ENCODE data around the gene BLMH.

Gene BLMH

DNA sequence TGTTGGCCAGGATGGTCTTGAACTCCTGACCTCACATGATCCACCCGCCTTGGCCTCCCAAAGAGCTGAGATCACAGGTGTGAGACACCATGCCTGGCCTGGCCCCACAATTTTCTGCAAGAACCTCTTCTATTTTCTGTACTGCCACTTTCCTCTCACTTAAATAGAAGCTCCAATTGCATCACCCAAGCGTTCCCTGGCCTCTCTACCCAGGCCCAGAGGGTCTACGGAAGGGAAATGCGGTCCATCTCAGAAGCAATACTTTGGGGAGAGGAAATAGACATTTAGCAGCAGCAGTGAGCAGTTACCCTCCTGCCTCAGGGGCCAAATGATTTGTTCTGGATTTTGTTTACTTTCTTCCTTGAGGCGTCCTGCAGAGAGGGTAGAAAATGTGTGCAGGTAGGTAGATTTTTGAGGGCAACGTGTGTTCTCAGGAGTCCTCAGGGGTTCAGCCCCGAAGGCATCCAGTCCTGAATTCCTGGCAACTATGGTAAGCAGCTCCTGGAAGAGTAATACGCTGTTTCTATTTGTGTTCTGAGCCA is 67.3 kb downstream of the BLMH start:
- Histone ChIP-seq H3K9ac (ENCODE audit: low read length in 5 of 5) (no peak overlapping the region), H3K27ac (ENCODE audit: low read depth, low read length) (no peak overlapping the region), H3K9me3 (ENCODE audit: control insufficient read depth in 5 of 5, low read length in 5 of 5) (no peaks in the 10 kb centered on the region), H3K27me3 (ENCODE audit: control insufficient read depth in 5 of 5, insufficient read depth in 4 of 5, low read length in 5 of 5) (peaks cover 0 to 10% (median 0%) of the 10 kb centered on the region in 5 donors), H3K4me1 (ENCODE audit: control insufficient read depth in 5 of 5, insufficient read depth in 5 of 5, low read length in 5 of 5) (peaks cover 0 to 9% (median 8%) of the 10 kb centered on the region in 5 donors), H3K36me3 (ENCODE audit: control insufficient read depth in 5 of 5, insufficient read depth in 5 of 5, low read length in 5 of 5) (no peaks in the 10 kb centered on the region), H3K4me3 (ENCODE audit: low read depth in 1 of 5, low read length in 5 of 5) (no peak overlapping the region)

- peaks cover 0 to 12% (median 9%) of the 10 kb centered on the region in 5 donors for H3K4me1 ChIP-seq (ENCODE audit: control insufficient read depth in 5 of 5, insufficient read depth in 5 of 5, low read length in 5 of 5)
- H3K9ac ChIP-seq (ENCODE audit: low read length in 5 of 5): no peak overlapping the region
- no peak overlapping the region for H3K4me3 ChIP-seq (ENCODE audit: low read depth in 1 of 5, low read length in 5 of 5)
- H3K27ac ChIP-seq (ENCODE audit: low read depth, low read length): no peak overlapping the region
- H3K36me3 ChIP-seq (ENCODE audit: control insufficient read depth in 5 of 5, insufficient read depth in 5 of 5, low read length in 5 of 5): no peaks in the 10 kb centered on the region
- H3K27me3 ChIP-seq (ENCODE audit: control insufficient read depth in 5 of 5, insufficient read depth in 4 of 5, low read length in 5 of 5): peaks cover 0 to 2% (median 0%) of the 10 kb centered on the region in 5 donors
- no peaks in the 10 kb centered on the region for H3K9me3 ChIP-seq (ENCODE audit: control insufficient read depth in 5 of 5, low read length in 5 of 5)
These were observed 69.0 kb downstream of the BLMH start for GRCh38 chr17:30222721-30223175.

DNA sequence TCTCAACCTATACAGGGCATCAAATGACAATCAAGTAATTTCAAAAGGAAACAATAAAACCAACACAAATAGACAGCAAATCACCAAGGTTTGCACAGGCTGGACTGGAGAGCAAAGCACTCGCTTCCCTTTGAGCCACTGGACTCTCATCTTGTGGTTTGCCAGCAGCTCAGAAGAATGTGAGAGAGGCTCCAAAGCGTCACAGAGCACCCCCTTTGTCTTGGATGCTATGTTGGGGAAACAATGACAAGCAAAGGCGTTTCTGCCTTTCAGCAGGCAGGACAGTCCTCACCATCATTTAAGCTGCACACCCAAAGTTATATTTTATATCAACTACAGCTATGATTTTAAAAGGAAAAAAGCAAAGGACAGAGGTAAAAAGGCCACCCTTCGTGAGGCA is 69.5 kb downstream of the BLMH start:
- Histone ChIP-seq H3K36me3 (ENCODE audit: control insufficient read depth in 5 of 5, insufficient read depth in 5 of 5, low read length in 5 of 5) (no peaks in the 10 kb centered on the region), H3K27ac (ENCODE audit: low read depth, low read length) (no peak overlapping the region), H3K9me3 (ENCODE audit: control insufficient read depth in 5 of 5, low read length in 5 of 5) (no peaks in the 10 kb centered on the region), H3K9ac (ENCODE audit: low read length in 5 of 5) (no peak overlapping the region), H3K27me3 (ENCODE audit: control insufficient read depth in 5 of 5, insufficient read depth in 4 of 5, low read length in 5 of 5) (peaks cover 0 to 2% (median 0%) of the 10 kb centered on the region in 5 donors), H3K4me3 (ENCODE audit: low read depth in 1 of 5, low read length in 5 of 5) (no peak overlapping the region), H3K4me1 (ENCODE audit: control insufficient read depth in 5 of 5, insufficient read depth in 5 of 5, low read length in 5 of 5) (peaks cover 0 to 12% (median 9%) of the 10 kb centered on the region in 5 donors)

- H3K4me1 ChIP-seq (ENCODE audit: control insufficient read depth in 5 of 5, insufficient read depth in 5 of 5, low read length in 5 of 5): peaks cover 0 to 12% (median 9%) of the 10 kb centered on the region in 5 donors
These were observed 70.4 kb downstream of the BLMH start for GRCh38 chr17:30221346-30221745.

DNA sequence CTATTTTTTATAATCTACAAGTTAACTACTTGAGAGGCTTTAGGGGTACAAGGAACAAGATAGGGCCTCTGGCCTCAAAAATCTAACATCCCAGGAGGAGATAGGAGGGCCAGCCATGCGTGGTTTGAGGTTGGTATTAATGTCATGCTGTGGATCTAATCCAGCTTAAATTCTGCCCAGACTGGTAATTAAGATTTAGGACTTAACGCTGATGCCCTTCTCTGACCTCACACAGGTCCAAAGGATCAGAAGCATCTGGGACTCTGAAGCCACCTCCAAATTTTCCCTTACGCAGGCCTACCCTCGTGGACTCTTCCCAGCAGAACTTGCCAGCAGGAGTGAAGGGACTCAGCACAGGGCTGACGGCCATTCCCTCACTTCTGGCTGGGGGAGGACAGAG is 71.3 kb downstream of the BLMH start:
- Histone ChIP-seq H3K9me3 (ENCODE audit: control insufficient read depth in 5 of 5, low read length in 5 of 5) (no peaks in the 10 kb centered on the region), H3K27ac (ENCODE audit: low read depth, low read length) (no peak overlapping the region), H3K27me3 (ENCODE audit: control insufficient read depth in 5 of 5, insufficient read depth in 4 of 5, low read length in 5 of 5) (peaks cover 0 to 2% (median 0%) of the 10 kb centered on the region in 5 donors), H3K4me3 (ENCODE audit: low read depth in 1 of 5, low read length in 5 of 5) (no peak overlapping the region), H3K36me3 (ENCODE audit: control insufficient read depth in 5 of 5, insufficient read depth in 5 of 5, low read length in 5 of 5) (no peaks in the 10 kb centered on the region), H3K4me1 (ENCODE audit: control insufficient read depth in 5 of 5, insufficient read depth in 5 of 5, low read length in 5 of 5) (peaks cover 0 to 12% (median 9%) of the 10 kb centered on the region in 5 donors), H3K9ac (ENCODE audit: low read length in 5 of 5) (no peak overlapping the region)

More at GRCh38 chr17:30221346-30221745, 70.4 kb downstream of the BLMH start:
- H3K9me3 ChIP-seq (ENCODE audit: control insufficient read depth in 5 of 5, low read length in 5 of 5): no peaks in the 10 kb centered on the region
- H3K27me3 ChIP-seq (ENCODE audit: control insufficient read depth in 5 of 5, insufficient read depth in 4 of 5, low read length in 5 of 5): peaks cover 0 to 2% (median 0%) of the 10 kb centered on the region in 5 donors
- no peak overlapping the region for H3K4me3 ChIP-seq (ENCODE audit: low read depth in 1 of 5, low read length in 5 of 5)
- H3K27ac ChIP-seq (ENCODE audit: low read depth, low read length): no peak overlapping the region
- no peaks in the 10 kb centered on the region for H3K36me3 ChIP-seq (ENCODE audit: control insufficient read depth in 5 of 5, insufficient read depth in 5 of 5, low read length in 5 of 5)
- H3K9ac ChIP-seq (ENCODE audit: low read length in 5 of 5): no peak overlapping the region

- H3K27ac ChIP-seq (ENCODE audit: low read depth, low read length): no peak overlapping the region
- H3K9ac ChIP-seq (ENCODE audit: low read length in 5 of 5): no peak overlapping the region
- no peaks in the 10 kb centered on the region for H3K9me3 ChIP-seq (ENCODE audit: control insufficient read depth in 5 of 5, low read length in 5 of 5)
- peaks cover 0 to 12% (median 9%) of the 10 kb centered on the region in 5 donors for H3K4me1 ChIP-seq (ENCODE audit: control insufficient read depth in 5 of 5, insufficient read depth in 5 of 5, low read length in 5 of 5)
- no peaks in the 10 kb centered on the region for H3K36me3 ChIP-seq (ENCODE audit: control insufficient read depth in 5 of 5, insufficient read depth in 5 of 5, low read length in 5 of 5)
- no peaks in the 10 kb centered on the region for H3K27me3 ChIP-seq (ENCODE audit: control insufficient read depth in 5 of 5, insufficient read depth in 4 of 5, low read length in 5 of 5)
- no peak overlapping the region for H3K4me3 ChIP-seq (ENCODE audit: low read depth in 1 of 5, low read length in 5 of 5)
These were observed 71.9 kb downstream of the BLMH start for GRCh38 chr17:30219833-30220232.

GRCh38 chr17:30219315-30219714 is 72.4 kb downstream of the BLMH start:
- Histone ChIP-seq H3K9ac (ENCODE audit: low read length in 5 of 5) (no peak overlapping the region), H3K4me1 (ENCODE audit: control insufficient read depth in 5 of 5, insufficient read depth in 5 of 5, low read length in 5 of 5) (peaks cover 0 to 12% (median 9%) of the 10 kb centered on the region in 5 donors), H3K27me3 (ENCODE audit: control insufficient read depth in 5 of 5, insufficient read depth in 4 of 5, low read length in 5 of 5) (no peaks in the 10 kb centered on the region), H3K27ac (ENCODE audit: low read depth, low read length) (no peak overlapping the region), H3K36me3 (ENCODE audit: control insufficient read depth in 5 of 5, insufficient read depth in 5 of 5, low read length in 5 of 5) (no peaks in the 10 kb centered on the region), H3K9me3 (ENCODE audit: control insufficient read depth in 5 of 5, low read length in 5 of 5) (no peaks in the 10 kb centered on the region), H3K4me3 (ENCODE audit: low read depth in 1 of 5, low read length in 5 of 5) (no peak overlapping the region)

DNA sequence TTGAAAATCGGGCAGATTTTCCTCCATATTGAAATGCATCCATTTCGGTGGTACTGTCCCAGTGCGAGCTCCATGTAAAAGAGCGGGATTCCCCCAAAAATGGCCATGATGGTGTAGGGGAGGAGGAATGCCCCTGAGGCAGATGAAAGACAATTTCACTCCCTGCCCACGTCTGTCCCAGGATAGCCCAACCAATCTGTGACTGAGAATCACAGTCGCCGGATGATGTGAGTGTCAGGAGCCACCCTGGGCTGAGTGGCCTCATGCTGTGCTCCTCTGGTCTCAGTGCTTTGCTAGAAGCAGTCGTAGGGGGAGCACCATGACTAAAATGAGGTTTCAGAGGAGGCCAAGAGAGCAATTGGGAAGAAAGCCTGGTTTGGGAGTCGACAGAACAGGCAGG is 72.9 kb downstream of the BLMH start:
- no peak overlapping the region for H3K4me3 ChIP-seq (ENCODE audit: low read depth in 1 of 5, low read length in 5 of 5)
- H3K27me3 ChIP-seq (ENCODE audit: control insufficient read depth in 5 of 5, insufficient read depth in 4 of 5, low read length in 5 of 5): no peaks in the 10 kb centered on the region
- no peak overlapping the region for H3K9ac ChIP-seq (ENCODE audit: low read length in 5 of 5)
- peaks cover 0 to 12% (median 9%) of the 10 kb centered on the region in 5 donors for H3K4me1 ChIP-seq (ENCODE audit: control insufficient read depth in 5 of 5, insufficient read depth in 5 of 5, low read length in 5 of 5)
- H3K9me3 ChIP-seq (ENCODE audit: control insufficient read depth in 5 of 5, low read length in 5 of 5): no peaks in the 10 kb centered on the region
- H3K27ac ChIP-seq (ENCODE audit: low read depth, low read length): no peak overlapping the region
- H3K36me3 ChIP-seq (ENCODE audit: control insufficient read depth in 5 of 5, insufficient read depth in 5 of 5, low read length in 5 of 5): no peaks in the 10 kb centered on the region

DNA sequence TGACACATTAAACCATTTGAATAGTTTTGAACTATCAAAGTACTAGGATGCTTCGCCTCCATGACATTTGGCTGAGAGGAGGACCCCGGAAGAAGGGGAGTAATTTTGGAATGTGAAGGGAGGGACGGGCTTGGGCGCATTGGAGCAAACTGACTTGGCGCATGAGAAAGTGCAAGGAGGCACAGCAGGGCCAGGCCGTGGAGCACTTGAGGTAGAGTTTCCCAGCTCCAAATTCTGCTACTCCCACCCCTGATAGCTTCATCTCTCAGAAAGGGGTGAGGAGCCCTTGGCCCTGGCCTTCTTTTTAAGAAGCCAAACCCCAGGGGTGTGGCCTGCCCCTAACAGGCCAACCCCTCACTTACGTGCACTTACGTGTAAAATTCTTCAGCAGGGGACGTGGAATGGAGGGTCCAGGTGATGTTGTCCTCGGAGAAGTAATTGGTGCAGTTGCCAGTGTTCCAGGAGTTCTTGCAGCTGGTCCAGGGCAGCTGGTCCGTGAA is 73.9 kb downstream of the BLMH start:
- H3K4me1 ChIP-seq (ENCODE audit: control insufficient read depth in 5 of 5, insufficient read depth in 5 of 5, low read length in 5 of 5): peaks cover 0 to 12% (median 9%) of the 10 kb centered on the region in 5 donors
- H3K9ac ChIP-seq (ENCODE audit: low read length in 5 of 5): no peak overlapping the region
- H3K27ac ChIP-seq (ENCODE audit: low read depth, low read length): no peak overlapping the region
- no peak overlapping the region for H3K4me3 ChIP-seq (ENCODE audit: low read depth in 1 of 5, low read length in 5 of 5)
- H3K36me3 ChIP-seq (ENCODE audit: control insufficient read depth in 5 of 5, insufficient read depth in 5 of 5, low read length in 5 of 5): no peaks in the 10 kb centered on the region
- no peaks in the 10 kb centered on the region for H3K9me3 ChIP-seq (ENCODE audit: control insufficient read depth in 5 of 5, low read length in 5 of 5)
- H3K27me3 ChIP-seq (ENCODE audit: control insufficient read depth in 5 of 5, insufficient read depth in 4 of 5, low read length in 5 of 5): no peaks in the 10 kb centered on the region

DNA sequence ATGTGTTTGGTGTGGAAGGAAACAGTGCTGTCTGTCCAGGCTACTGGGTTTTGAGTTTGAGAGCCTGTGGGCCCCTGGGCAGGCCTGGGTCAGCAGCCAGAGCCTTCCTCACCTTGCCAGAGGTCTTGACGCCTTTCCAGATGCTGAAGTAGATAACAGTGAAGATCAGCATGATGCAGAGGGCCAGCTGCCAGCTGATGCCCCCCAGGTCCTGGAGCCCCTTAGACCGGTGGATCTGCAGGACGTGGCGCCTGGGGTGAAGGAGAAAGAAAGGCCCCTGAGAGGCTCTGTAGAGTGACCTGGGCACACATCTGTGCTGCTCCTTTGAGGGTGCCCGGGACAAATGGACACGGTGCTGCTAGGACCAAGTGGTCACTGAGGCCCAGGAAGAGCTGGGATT is 74.7 kb downstream of the BLMH start:
- Histone ChIP-seq H3K4me3 (ENCODE audit: low read depth in 1 of 5, low read length in 5 of 5) (no peak overlapping the region), H3K4me1 (ENCODE audit: control insufficient read depth in 5 of 5, insufficient read depth in 5 of 5, low read length in 5 of 5) (peaks cover 0 to 12% (median 9%) of the 10 kb centered on the region in 5 donors), H3K27me3 (ENCODE audit: control insufficient read depth in 5 of 5, insufficient read depth in 4 of 5, low read length in 5 of 5) (no peaks in the 10 kb centered on the region), H3K36me3 (ENCODE audit: control insufficient read depth in 5 of 5, insufficient read depth in 5 of 5, low read length in 5 of 5) (no peaks in the 10 kb centered on the region), H3K9me3 (ENCODE audit: control insufficient read depth in 5 of 5, low read length in 5 of 5) (no peaks in the 10 kb centered on the region), H3K9ac (ENCODE audit: low read length in 5 of 5) (no peak overlapping the region), H3K27ac (ENCODE audit: low read depth, low read length) (no peak overlapping the region)
